ENCODE measurements around the gene PITPNC1. TPM values are rescaled to one million over a fixed set of nuclear protein-coding genes. Genes with fewer than 3 reads are reported as not detected.

PITPNC1 gene
- total RNA-seq, 1 experiment from 2014 or later: 4.2 TPM

DNA sequence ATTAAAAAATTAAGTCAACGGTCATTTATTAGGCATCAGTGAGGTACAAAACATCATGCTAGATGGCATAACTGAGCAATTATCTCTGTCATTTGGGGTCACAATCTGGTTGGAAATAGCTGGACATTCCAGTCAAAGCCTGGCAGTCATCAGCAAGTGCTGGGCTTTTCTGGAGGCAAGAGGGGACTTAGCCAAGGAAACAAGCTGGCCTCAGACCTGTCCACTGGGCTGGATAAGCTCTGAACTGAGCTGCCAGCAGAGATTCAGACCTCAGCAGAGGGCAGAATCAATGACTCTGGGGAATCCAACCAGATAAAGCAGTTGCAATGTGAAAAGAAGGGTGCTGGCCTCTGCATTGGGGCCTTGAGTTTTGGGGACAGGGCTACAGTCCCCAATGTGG, 178.8 kb downstream of the PITPNC1 start:
- TF ChIP-seq, protein P1, sequence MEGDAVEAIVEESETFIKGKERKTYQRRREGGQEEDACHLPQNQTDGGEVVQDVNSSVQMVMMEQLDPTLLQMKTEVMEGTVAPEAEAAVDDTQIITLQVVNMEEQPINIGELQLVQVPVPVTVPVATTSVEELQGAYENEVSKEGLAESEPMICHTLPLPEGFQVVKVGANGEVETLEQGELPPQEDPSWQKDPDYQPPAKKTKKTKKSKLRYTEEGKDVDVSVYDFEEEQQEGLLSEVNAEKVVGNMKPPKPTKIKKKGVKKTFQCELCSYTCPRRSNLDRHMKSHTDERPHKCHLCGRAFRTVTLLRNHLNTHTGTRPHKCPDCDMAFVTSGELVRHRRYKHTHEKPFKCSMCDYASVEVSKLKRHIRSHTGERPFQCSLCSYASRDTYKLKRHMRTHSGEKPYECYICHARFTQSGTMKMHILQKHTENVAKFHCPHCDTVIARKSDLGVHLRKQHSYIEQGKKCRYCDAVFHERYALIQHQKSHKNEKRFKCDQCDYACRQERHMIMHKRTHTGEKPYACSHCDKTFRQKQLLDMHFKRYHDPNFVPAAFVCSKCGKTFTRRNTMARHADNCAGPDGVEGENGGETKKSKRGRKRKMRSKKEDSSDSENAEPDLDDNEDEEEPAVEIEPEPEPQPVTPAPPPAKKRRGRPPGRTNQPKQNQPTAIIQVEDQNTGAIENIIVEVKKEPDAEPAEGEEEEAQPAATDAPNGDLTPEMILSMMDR (IDR thresholded peaks at IDR 0.05; ENCODE audit: insufficient read depth in 1 of 2, low read depth in 1 of 2, low read length in 1 of 2, severe bottlenecking in 1 of 2, unreplicated experiment in 1 of 2): no peak
- POLR2A ChIA-PET: no interaction called here
- peaks cover 9% of the 10 kb centered on the region; the same call in 1 of the 2 replicates for H3K4me1 ChIP-seq
- DNase-seq: no peak
- Mint-ChIP-seq H3K9me3 (ENCODE audit: unreplicated experiment) (no peaks in the 10 kb centered on the region), H3K4me1 (ENCODE audit: low read depth, unreplicated experiment) (peaks cover 7% of the 10 kb centered on the region), H3K4me3 (ENCODE audit: unreplicated experiment) (no peak overlapping the region), H3K27ac (ENCODE audit: unreplicated experiment) (no peak overlapping the region), H3K36me3 (ENCODE audit: insufficient read depth, unreplicated experiment) (no peaks in the 10 kb centered on the region), H3K27me3 (ENCODE audit: insufficient read depth, unreplicated experiment) (no peaks in the 10 kb centered on the region)
- H3K36me3 ChIP-seq (ENCODE audit: control insufficient read depth, insufficient read depth, low read length): no peaks in the 10 kb centered on the region
- H3K4me3 ChIP-seq (ENCODE audit: low read depth, low read length): no peak overlapping the region
- CTCF ChIA-PET: no interaction called here
- no peaks in the 10 kb centered on the region for H3K27me3 ChIP-seq (replicated peaks; ENCODE audit: control insufficient read depth, insufficient read depth, low read length)
- H3K9me3 ChIP-seq: no peaks in the 10 kb centered on the region
- intact Hi-C loops (cut with micrococcal nuclease; ENCODE audit: unreplicated experiment): no loop called here
- no TSS peak for BruUV-seq (replicated peaks)

DNA sequence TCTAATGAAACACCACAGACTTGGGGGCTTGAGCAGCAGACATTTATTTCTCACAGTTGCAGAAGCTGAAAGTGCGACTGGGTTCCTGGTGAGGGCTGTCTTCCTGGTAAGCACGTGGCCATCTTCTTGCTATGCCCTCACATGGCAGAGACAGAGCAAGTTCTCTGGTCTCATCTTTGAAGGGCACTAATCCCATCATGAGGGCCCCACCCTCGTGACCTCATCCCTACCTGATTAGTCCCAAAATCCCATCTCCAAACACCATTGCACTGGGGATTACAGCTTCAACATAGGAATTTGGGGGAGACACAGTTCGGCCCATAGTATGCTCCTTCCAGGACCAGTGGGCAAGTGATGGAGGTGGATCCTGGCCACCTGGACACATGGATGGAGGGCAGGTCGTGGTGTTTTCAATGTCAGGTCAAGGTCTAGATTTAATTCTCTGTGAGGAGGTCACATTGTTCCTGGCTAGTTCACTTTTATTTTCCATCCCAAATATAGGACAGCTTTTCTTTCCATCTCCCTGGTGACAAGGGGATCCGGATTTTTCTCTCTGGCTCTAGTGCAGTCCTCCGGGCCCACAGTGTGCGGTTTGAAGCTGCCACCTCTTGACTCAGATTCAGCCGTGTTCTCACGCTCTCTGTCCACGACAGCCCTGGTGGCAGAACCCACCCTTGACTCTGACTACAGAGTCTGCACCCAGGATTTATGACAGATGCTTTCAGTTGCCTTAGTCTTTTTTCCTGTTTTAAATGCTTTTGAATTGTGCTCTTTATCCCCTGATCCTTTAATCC, 180.2 kb downstream of the PITPNC1 start:
- no peaks in the 10 kb centered on the region for H3K4me1 Mint-ChIP-seq (ENCODE audit: low read depth, unreplicated experiment)
- no peaks in the 10 kb centered on the region for H3K9me3 Mint-ChIP-seq (ENCODE audit: unreplicated experiment)
- DNase-seq: no peak
- TF ChIP-seq, protein P1 (IDR thresholded peaks at IDR 0.05; ENCODE audit: insufficient read depth in 1 of 2, low read depth in 1 of 2, low read length in 1 of 2, severe bottlenecking in 1 of 2, unreplicated experiment in 1 of 2): no peak
- no peaks in the 10 kb centered on the region for H3K27me3 Mint-ChIP-seq (ENCODE audit: insufficient read depth, unreplicated experiment)
- ChIA-PET CTCF (no interaction called here), POLR2A (no interaction called here)
- no peaks in the 10 kb centered on the region for H3K4me1 ChIP-seq
- H3K4me3 Mint-ChIP-seq (ENCODE audit: unreplicated experiment): no peak overlapping the region
- BruUV-seq (replicated peaks): no TSS peak
- H3K4me3 ChIP-seq (ENCODE audit: low read depth, low read length): no peak overlapping the region
- no peaks in the 10 kb centered on the region for H3K27me3 ChIP-seq (replicated peaks; ENCODE audit: control insufficient read depth, insufficient read depth, low read length)
- H3K36me3 ChIP-seq (ENCODE audit: control insufficient read depth, insufficient read depth, low read length): no peaks in the 10 kb centered on the region
- no peak overlapping the region for H3K27ac Mint-ChIP-seq (ENCODE audit: unreplicated experiment)
- no peaks in the 10 kb centered on the region for H3K36me3 Mint-ChIP-seq (ENCODE audit: insufficient read depth, unreplicated experiment)
- intact Hi-C loops (cut with micrococcal nuclease; ENCODE audit: unreplicated experiment): no loop called here
- H3K9me3 ChIP-seq: no peaks in the 10 kb centered on the region

DNA sequence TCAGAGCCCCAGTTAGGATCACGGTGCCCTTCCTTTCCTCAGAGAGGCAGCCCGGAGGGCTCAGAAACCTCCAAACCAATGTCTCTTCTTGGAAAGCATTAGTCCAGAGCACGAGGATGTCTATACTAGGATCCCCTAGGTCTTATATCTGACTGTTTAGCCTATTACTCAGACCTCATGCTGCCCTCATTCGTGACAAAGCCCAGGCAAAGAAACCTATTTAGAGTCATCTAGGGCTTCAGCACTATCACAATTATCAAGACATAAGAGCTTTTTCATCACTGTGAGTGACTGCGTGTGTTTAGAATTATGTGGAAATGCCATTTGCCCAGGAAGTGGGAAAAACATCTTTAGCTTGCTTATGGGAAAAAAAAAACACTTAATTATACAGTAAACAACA, 180.8 kb downstream of the PITPNC1 start:
- no peak overlapping the region for H3K4me3 Mint-ChIP-seq (ENCODE audit: unreplicated experiment)
- no peaks in the 10 kb centered on the region for H3K27me3 ChIP-seq (replicated peaks; ENCODE audit: control insufficient read depth, insufficient read depth, low read length)
- ChIA-PET CTCF (no interaction called here), POLR2A (no interaction called here)
- no peaks in the 10 kb centered on the region for H3K9me3 ChIP-seq
- no peaks in the 10 kb centered on the region for H3K9me3 Mint-ChIP-seq (ENCODE audit: unreplicated experiment)
- no peaks in the 10 kb centered on the region for H3K4me1 Mint-ChIP-seq (ENCODE audit: low read depth, unreplicated experiment)
- H3K36me3 Mint-ChIP-seq (ENCODE audit: insufficient read depth, unreplicated experiment): no peaks in the 10 kb centered on the region
- no peaks in the 10 kb centered on the region for H3K36me3 ChIP-seq (ENCODE audit: control insufficient read depth, insufficient read depth, low read length)
- intact Hi-C loops (cut with micrococcal nuclease; ENCODE audit: unreplicated experiment): no loop called here
- TF ChIP-seq, protein P1 (IDR thresholded peaks at IDR 0.05; ENCODE audit: insufficient read depth in 1 of 2, low read depth in 1 of 2, low read length in 1 of 2, severe bottlenecking in 1 of 2, unreplicated experiment in 1 of 2): no peak
- no peak for DNase-seq
- no peaks in the 10 kb centered on the region for H3K27me3 Mint-ChIP-seq (ENCODE audit: insufficient read depth, unreplicated experiment)
- H3K27ac Mint-ChIP-seq (ENCODE audit: unreplicated experiment): no peak overlapping the region
- H3K4me3 ChIP-seq (ENCODE audit: low read depth, low read length): no peak overlapping the region
- no peaks in the 10 kb centered on the region for H3K4me1 ChIP-seq
- no TSS peak for BruUV-seq (replicated peaks)
